Measurements from ENCODE around the gene DOCK2. TPM values are rescaled to one million over a fixed set of nuclear protein-coding genes. Genes with fewer than 3 reads are reported as not detected.
"Not testable (repeated sequence)": the region's sequence is repeated elsewhere in the genome, so short reads cannot be mapped to it uniquely, and the experiment has no call there.

DOCK2 gene
- total RNA-seq, 2 donors from 2014 or later: 249 to 284 TPM

GRCh38 chr5:169943026-169943425, 306.0 kb downstream of the DOCK2 start:
- Mint-ChIP-seq H3K4me3 (no peak overlapping the region), H3K27me3 (no peaks in the 10 kb centered on the region), H3K27ac (no peak overlapping the region), H3K36me3 (ENCODE audit: low read depth) (peaks cover 3% of the 10 kb centered on the region), H3K4me1 (peaks cover 22% of the 10 kb centered on the region)
- DNase-seq: no peak
- no peak for ATAC-seq
- no peaks in the 10 kb centered on the region for H3K9me3 ChIP-seq (ENCODE audit: control insufficient read depth, low read length, poor library complexity, severe bottlenecking)

DNA sequence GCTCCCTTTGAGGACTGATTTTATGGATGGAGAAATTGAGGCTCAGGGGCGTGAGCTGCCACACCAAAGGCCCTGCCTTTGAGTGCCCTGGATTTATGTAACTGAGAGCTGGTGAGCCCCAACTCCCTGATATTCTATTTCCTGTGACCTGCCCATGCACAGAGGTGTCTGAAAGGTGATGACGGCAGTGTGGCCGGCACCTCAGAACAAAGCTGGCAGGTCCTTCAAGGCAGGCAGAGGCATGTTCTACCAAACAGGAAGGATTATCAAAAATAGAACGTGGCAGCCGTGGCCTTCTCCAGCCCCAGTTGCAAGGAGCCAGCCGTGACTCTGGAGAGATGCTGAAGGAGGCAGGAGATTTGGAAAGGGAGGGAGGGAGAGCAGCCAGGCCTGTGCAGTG, 307.0 kb downstream of the DOCK2 start:
- no peaks in the 10 kb centered on the region for H3K9me3 ChIP-seq (ENCODE audit: control insufficient read depth, low read length, poor library complexity, severe bottlenecking)
- H3K4me1 Mint-ChIP-seq: peaks cover 26% of the 10 kb centered on the region
- ATAC-seq (no peak), DNase-seq (no peak)
- no peak overlapping the region for H3K27ac Mint-ChIP-seq
- peaks cover 3% of the 10 kb centered on the region for H3K36me3 Mint-ChIP-seq (ENCODE audit: low read depth)
- no peak overlapping the region for H3K4me3 Mint-ChIP-seq
- no peaks in the 10 kb centered on the region for H3K27me3 Mint-ChIP-seq

- H3K9me3 ChIP-seq (ENCODE audit: control insufficient read depth, low read length, poor library complexity, severe bottlenecking): no peaks in the 10 kb centered on the region
- no peak overlapping the region for H3K27ac Mint-ChIP-seq
- no peak overlapping the region for H3K4me3 Mint-ChIP-seq
- ATAC-seq (no peak), DNase-seq (no peak)
- peaks cover 3% of the 10 kb centered on the region for H3K36me3 Mint-ChIP-seq (ENCODE audit: low read depth)
- peaks cover 29% of the 10 kb centered on the region for H3K4me1 Mint-ChIP-seq
- no peaks in the 10 kb centered on the region for H3K27me3 Mint-ChIP-seq
These were observed 308.0 kb downstream of the DOCK2 start for GRCh38 chr5:169944922-169945680.

DNA sequence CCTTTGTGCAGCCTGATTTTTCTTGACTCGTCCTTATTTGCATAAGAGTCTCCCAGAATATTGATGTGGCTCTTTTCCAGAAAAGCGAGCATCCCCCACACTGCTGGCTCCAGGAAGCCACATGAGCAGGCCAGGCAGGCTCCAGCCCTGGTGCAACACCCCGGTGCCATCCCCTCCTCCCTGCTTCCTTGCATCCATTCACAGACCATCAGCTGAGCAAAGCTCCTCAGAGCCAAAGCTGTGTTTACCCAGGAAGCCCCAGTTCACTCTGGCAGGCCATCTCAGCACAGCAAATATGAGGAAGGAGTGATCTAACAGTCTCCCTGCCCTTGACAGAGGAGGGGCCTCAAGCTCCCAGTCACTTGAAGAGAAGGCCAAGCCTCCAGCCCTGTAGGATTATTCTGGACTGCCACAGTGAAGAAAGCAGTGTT, 308.8 kb downstream of the DOCK2 start:
- Mint-ChIP-seq H3K27me3 (no peaks in the 10 kb centered on the region), H3K4me3 (no peak overlapping the region), H3K36me3 (ENCODE audit: low read depth) (peaks cover 3% of the 10 kb centered on the region), H3K4me1 (peaks cover 32% of the 10 kb centered on the region), H3K27ac (no peak overlapping the region)
- DNase-seq: no peak
- H3K9me3 ChIP-seq (ENCODE audit: control insufficient read depth, low read length, poor library complexity, severe bottlenecking): no peaks in the 10 kb centered on the region
- ATAC-seq: no peak

DNA sequence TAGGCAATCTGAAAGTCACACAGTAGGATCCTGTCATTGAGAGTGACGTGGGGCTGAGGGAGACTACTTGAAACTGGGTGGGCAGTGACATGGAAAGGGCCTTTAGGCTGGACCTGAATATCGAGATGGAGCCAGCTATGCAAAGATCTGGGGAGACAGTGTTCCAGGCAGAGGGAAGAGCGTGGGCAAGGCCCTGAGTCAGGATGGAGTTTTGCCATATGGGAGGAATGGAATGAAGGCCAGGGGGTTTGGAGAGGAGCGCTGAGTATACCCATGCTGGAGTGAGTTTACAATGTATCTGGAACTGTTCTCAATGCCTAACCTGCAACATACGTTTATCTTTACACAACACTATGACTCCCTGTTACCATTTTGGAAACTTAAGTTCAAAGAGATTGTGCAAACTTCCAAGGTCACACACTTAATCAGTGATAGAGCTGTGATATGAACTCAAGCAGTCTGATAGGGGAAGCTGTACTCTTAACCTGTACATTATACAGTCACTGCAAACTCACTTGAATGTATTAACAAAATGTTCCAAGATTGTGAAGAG, 309.7 kb downstream of the DOCK2 start:
- Mint-ChIP-seq H3K4me3 (no peak overlapping the region), H3K27ac (no peak overlapping the region), H3K36me3 (ENCODE audit: low read depth) (no peaks in the 10 kb centered on the region), H3K27me3 (no peaks in the 10 kb centered on the region), H3K4me1 (peaks cover 32% of the 10 kb centered on the region)
- DNase-seq (no peak), ATAC-seq (no peak)
- no peaks in the 10 kb centered on the region for H3K9me3 ChIP-seq (ENCODE audit: control insufficient read depth, low read length, poor library complexity, severe bottlenecking)

GRCh38 chr5:169950333-169950732, 313.3 kb downstream of the DOCK2 start:
- H3K27ac Mint-ChIP-seq: no peak overlapping the region
- H3K9me3 ChIP-seq (ENCODE audit: control insufficient read depth, low read length, poor library complexity, severe bottlenecking): no peaks in the 10 kb centered on the region
- ATAC-seq (no peak), DNase-seq (no peak)
- H3K4me1 Mint-ChIP-seq: peaks cover 27% of the 10 kb centered on the region
- no peaks in the 10 kb centered on the region for H3K27me3 Mint-ChIP-seq
- no peaks in the 10 kb centered on the region for H3K36me3 Mint-ChIP-seq (ENCODE audit: low read depth)
- H3K4me3 Mint-ChIP-seq: no peak overlapping the region

DNA sequence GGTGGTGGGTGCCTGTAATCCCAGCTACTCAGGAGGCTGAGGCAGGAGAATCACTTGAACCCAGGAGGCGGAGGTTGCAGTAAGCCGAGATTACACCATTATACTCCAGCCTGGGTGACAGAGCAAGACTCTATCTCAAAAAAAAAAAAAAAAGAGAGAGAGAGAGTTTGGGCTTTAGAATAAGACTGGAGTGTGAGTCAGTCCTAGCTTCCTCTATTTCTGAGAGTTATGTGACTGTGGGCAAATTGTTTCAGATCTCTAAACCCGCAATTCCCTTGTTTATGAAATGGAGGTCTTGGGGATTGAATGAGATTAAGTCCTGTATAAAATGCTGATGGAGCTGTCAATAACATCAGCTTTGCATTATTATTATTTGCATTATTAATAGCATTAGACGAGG, 316.1 kb downstream of the DOCK2 start:
- not testable (repeated sequence) for DNase-seq

DNA sequence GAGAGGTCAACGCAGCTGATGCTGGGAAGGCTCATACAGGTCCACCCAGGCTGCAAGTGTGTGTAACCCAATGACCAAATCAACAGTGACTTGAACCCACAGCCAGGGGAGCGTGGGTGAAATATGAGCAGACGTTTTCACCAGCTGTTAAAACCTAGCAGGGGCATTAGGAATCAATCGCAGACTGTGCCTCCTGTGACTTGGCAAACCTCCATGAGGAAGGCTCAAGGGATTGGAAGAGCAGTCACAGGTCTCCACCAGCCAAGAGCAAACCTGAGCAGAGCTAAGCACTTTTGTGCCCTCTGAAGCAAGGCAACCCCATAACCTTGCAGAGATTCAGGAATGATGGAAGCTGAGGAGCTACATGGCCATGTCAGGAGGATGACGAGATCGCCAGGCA, 317.7 kb downstream of the DOCK2 start:
- Mint-ChIP-seq H3K4me3 (no peak overlapping the region), H3K4me1 (peaks cover 8% of the 10 kb centered on the region), H3K27ac (peak overlapping the region; percentile 3), H3K27me3 (no peaks in the 10 kb centered on the region), H3K36me3 (ENCODE audit: low read depth) (no peaks in the 10 kb centered on the region)
- no peak for ATAC-seq
- no peaks in the 10 kb centered on the region for H3K9me3 ChIP-seq (ENCODE audit: control insufficient read depth, low read length, poor library complexity, severe bottlenecking)
- no peak for DNase-seq

More for the DNA sequence above, 316.1 kb downstream of the DOCK2 start:
- not testable (repeated sequence) for H3K27ac Mint-ChIP-seq; H3K4me3 Mint-ChIP-seq; ATAC-seq; H3K27me3 Mint-ChIP-seq; H3K36me3 Mint-ChIP-seq (ENCODE audit: low read depth); H3K9me3 ChIP-seq (ENCODE audit: control insufficient read depth, low read length, poor library complexity, severe bottlenecking)
- peaks cover 11% of the 10 kb centered on the region for H3K4me1 Mint-ChIP-seq

GRCh38 chr5:169956126-169956525, 319.1 kb downstream of the DOCK2 start:
- Mint-ChIP-seq H3K36me3 (ENCODE audit: low read depth) (no peaks in the 10 kb centered on the region), H3K4me1 (peaks cover 9% of the 10 kb centered on the region), H3K27ac (no peak overlapping the region), H3K27me3 (no peaks in the 10 kb centered on the region), H3K4me3 (no peak overlapping the region)
- ATAC-seq (no peak), DNase-seq (no peak)
- H3K9me3 ChIP-seq (ENCODE audit: control insufficient read depth, low read length, poor library complexity, severe bottlenecking): no peaks in the 10 kb centered on the region

DNA sequence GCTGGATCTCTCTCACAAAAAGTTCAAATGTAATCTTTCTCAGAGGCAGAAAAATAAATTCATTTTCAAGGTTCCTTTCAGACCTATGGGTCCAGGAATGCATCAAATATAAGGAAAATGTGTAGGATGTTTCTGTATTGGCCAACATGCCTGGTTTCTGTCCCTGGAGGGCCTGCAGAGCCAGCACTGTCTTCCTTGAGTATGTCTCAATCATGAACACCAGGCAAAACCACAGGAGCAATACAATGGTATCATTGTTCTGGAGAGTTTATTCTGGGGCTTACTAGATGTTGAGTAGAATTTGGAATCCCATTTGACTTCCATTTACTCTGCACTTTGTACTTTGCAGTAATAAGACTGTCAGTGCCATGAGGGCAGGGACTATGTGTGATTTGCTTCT, 319.7 kb downstream of the DOCK2 start:
- DNase-seq: no peak
- Mint-ChIP-seq H3K27ac (no peak overlapping the region), H3K4me3 (no peak overlapping the region), H3K36me3 (ENCODE audit: low read depth) (no peaks in the 10 kb centered on the region), H3K4me1 (peaks cover 9% of the 10 kb centered on the region), H3K27me3 (no peaks in the 10 kb centered on the region)
- no peak for ATAC-seq
- no peaks in the 10 kb centered on the region for H3K9me3 ChIP-seq (ENCODE audit: control insufficient read depth, low read length, poor library complexity, severe bottlenecking)

DNA sequence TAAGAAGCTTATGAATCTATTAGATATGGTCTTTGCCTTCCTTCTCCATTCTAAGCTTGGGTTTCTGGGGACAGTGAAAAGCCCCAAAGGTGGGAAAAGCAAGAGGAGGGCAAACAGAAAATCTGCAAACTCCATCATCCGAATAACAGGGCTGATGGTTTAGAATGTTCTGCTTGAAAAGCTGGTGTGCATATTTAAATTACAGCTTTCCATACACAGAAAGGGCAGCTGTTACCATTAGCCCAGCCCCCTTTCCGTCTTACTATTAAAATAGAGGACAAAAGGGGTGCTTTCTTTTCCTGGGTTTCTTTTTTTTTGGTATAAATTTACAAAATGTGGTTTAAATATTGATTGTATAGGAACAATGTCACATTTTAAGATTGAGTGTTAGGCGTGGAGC, 321.2 kb downstream of the DOCK2 start:
- no peaks in the 10 kb centered on the region for H3K9me3 ChIP-seq (ENCODE audit: control insufficient read depth, low read length, poor library complexity, severe bottlenecking)
- Mint-ChIP-seq H3K4me3 (no peak overlapping the region), H3K36me3 (ENCODE audit: low read depth) (peaks cover 3% of the 10 kb centered on the region), H3K27me3 (no peaks in the 10 kb centered on the region), H3K27ac (no peak overlapping the region), H3K4me1 (peaks cover 6% of the 10 kb centered on the region)
- no peak for DNase-seq
- no peak for ATAC-seq

DNA sequence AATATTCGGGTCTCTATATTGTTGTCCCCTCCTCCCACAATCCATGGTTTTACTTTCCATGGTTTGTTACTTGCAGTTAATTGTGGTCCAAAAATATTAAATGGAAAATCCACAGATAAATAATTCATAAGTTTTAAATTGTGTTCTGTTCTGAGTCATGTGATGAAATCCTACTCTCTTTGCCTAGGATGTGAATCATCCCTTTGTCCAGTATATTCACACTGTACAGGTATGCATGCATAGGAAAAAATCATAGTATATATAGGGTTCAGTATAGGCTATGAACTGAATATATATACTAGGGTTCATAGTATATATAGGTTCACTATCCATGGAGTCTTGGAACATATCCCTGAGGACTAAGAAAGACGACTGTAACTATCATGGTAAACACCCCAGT, 323.6 kb downstream of the DOCK2 start:
- no peaks in the 10 kb centered on the region for H3K9me3 ChIP-seq (ENCODE audit: control insufficient read depth, low read length, poor library complexity, severe bottlenecking)
- H3K27ac Mint-ChIP-seq: peak overlapping the region; percentile 14
- peaks cover 3% of the 10 kb centered on the region for H3K36me3 Mint-ChIP-seq (ENCODE audit: low read depth)
- H3K27me3 Mint-ChIP-seq: no peaks in the 10 kb centered on the region
- no peak for ATAC-seq
- no peak for DNase-seq
- H3K4me3 Mint-ChIP-seq: no peak overlapping the region
- H3K4me1 Mint-ChIP-seq: peaks cover 20% of the 10 kb centered on the region

DNA sequence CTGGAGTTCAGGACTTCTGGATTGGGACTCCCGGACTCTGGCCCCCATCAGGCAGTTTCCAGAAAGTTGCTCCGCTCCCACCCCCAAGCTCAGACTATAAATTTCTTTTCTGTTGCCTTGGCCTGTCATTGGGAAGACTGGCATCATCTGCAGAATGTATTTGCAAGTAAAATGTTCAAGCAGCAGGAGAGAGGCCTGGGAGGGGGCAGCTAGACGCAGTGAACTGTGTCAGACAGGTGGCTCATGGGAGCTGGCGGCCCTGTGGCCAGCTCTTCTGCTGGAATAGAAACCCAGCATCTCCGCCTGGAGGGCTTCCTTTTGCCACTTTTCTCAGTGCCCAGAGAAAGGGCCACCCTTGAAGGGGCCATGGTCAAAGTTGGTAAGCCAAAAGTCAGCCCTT, 327.2 kb downstream of the DOCK2 start:
- Mint-ChIP-seq H3K36me3 (ENCODE audit: low read depth) (peaks cover 3% of the 10 kb centered on the region), H3K4me3 (no peak overlapping the region), H3K27ac (no peak overlapping the region), H3K4me1 (peaks cover 27% of the 10 kb centered on the region), H3K27me3 (no peaks in the 10 kb centered on the region)
- ATAC-seq (no peak), DNase-seq (no peak)
- no peaks in the 10 kb centered on the region for H3K9me3 ChIP-seq (ENCODE audit: control insufficient read depth, low read length, poor library complexity, severe bottlenecking)

DNA sequence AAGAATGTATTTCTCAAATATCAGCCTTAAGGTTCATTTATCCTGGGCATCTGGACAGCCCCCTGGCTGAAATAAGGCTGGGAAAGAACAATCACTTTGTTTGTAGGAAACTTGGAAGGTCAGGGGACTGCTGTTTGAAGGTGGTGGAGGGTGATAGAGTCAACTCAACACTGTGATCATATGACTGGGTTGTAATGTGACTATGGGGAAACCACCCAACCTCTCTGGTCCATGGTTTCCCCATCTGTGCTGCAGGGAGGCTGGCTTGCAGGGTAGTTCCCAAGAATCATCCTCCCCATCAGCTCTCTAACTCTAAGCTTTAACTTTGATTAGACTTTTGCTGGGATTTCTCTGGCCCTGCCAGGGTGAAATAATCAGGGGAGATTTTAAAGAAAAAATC, 333.3 kb downstream of the DOCK2 start:
- peak overlapping the region; percentile 89 for H3K27ac Mint-ChIP-seq
- ATAC-seq (no peak), DNase-seq (no peak)
- peaks cover 30% of the 10 kb centered on the region for H3K4me1 Mint-ChIP-seq
- peaks cover 6% of the 10 kb centered on the region for H3K36me3 Mint-ChIP-seq (ENCODE audit: low read depth)
- no peaks in the 10 kb centered on the region for H3K9me3 ChIP-seq (ENCODE audit: control insufficient read depth, low read length, poor library complexity, severe bottlenecking)
- H3K27me3 Mint-ChIP-seq: no peaks in the 10 kb centered on the region
- H3K4me3 Mint-ChIP-seq: no peak overlapping the region
